ENCODE measurements around the gene RHOT2. TPM values are rescaled to one million over a fixed set of nuclear protein-coding genes. Genes with fewer than 3 reads are reported as not detected.

RHOT2 gene
- total and polyA plus RNA-seq, 2 of the 8 experiments (the other 6 are each of a cell fraction or from before 2014, with no cell fraction given) = 149 to 194 TPM

DNA sequence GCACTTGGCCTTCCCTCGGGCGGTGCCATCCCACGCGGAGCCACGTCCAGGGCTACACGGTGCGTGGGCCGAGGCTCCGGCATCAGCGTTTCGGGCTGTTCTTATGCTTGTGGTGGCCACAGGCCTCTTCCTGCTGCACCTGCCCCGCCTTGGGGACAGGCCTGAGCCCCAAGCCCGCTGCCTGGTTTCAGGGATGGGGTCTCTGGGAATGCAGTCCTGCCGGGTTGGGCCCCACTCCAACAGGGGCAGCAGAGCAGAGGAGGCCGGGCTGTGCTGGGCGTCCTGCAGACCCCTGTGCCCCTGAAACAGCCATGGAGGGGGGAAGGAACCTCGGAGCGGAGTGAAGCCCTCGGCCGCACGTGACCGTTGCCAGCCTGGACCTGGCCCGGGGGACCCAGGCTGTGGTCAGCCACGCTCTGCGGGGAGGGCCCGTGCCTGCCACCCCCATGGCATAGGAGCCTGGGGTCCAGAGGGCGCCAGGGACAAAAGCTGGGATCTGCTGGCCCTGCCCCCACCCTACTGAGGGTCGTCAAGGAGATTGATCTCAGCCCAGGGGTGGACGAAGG lies 37.6 kb upstream of the RHOT2 start (continued):
- TF ChIP-seq KDM5A (IDR thresholded peaks at IDR 0.05; ENCODE audit: low read length) (no peak), RXRA (IDR thresholded peaks at IDR 0.05; ENCODE audit: insufficient read depth, low read depth, low read length) (no peak)

Data from H1 (cell line).